ENCODE measurements around the gene ARHGAP6.
"Not testable (repeated sequence)": the region's sequence is repeated elsewhere in the genome, so short reads cannot be mapped to it uniquely, and the experiment has no call there.

ARHGAP6 gene

DNA sequence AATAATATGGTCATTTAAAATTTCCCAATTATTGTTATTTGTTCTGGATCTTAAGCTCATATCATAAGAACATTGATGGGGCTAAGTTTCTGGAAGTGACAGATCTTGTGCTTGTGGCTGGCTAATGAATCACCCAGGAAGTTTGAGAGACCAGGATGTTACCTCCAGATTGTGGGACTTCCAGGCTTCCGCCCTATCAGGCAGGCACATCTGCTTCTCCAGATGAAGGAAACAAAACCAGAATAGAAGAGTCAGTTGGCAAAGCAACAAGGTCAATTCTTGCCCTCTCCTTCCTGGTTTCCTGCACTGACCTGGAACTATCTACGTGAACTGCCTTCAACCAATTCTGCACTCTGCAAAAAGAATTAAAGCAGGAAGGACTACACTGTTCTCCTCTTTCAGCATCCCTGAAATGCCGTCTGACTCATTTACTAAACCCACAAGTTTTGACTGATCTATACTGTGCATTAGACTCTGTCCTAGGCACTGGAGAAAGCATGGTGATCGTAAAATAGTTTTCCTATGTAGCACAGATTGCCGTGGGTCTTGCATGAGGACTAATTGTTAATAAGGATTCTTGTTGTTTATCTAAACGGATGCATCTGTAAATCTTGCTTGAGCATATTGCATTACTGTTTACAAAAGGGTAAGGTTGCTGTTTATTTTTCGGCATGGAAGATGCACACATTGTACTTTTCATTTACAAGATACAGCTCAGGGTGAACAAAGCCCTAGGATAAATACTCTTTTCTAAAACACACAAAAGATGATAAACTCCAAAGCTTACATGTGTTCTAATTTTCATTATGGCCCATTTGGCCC, 297.9 kb downstream of the ARHGAP6 start:
- in situ Hi-C loops (cut with HindIII; ENCODE audit: low sequenced_read_pairs): no loop called here

DNA sequence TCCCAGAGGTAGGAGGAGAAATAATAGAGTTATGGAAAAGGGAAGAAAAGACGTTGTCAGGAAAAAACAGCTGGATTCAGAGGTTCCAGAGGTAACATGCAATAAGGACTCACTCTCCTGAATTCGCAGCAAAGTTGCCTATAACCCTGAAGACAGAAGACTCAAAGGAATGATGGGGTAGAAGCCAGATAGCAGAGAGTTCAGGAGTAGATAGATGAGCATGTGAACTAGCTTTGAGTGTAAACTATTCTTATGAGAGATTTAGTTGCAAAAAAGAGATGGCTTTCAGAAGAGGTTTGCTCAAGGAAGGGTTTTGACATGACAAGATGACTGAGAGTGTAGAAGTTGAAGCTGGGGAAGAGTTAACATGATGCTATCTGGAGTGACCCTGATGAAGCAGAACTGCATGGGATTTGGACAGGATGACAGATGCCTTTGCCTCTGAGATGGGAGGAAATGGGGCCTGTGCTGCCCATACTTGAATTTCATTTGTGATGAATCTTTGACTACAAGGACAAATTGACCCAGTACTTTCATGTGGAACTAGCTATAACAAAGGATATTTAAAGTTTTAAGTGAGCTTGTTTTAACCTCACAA, 298.6 kb downstream of the ARHGAP6 start:
- in situ Hi-C loops (cut with HindIII; ENCODE audit: low sequenced_read_pairs): no loop called here

DNA sequence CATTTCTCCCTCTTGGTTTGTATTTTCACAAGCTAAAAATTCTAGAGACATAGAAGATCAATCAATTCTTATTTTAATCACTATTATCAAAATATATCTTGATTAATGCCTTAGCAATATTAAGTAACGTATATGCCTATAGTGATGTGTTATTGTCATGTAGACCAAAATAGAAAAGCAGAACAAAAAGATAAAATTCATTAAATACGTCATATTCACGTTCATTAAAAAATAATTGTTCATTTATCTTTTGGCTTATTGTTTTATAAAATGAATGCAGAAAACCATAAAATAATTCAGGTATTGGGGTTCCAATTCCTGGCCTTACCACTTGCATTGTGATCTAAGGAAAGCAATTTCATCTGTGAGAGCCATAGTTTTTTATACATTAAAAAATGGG, 300.3 kb downstream of the ARHGAP6 start:
- in situ Hi-C loops (cut with HindIII; ENCODE audit: low sequenced_read_pairs): no loop called here

DNA sequence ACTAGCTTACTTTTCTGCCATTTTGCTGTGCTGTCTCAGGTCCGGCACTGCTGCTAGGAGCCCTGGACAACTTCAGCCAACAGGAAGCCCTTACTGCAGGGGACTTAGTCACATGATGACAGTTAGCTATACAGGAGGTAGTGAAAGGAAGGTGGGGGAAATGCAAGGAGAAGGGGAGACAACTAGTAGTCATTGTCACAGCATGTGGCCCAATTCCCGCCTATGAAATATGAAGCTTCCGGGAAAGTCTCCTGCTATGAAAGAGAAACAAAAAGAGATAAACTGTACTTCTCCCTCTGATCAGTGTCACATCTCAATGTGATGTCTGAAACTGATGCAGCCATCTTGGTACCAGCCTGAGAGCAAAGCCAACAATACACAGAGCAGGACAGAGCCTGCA, 300.9 kb downstream of the ARHGAP6 start:
- in situ Hi-C loops (cut with HindIII; ENCODE audit: low sequenced_read_pairs): no loop called here

DNA sequence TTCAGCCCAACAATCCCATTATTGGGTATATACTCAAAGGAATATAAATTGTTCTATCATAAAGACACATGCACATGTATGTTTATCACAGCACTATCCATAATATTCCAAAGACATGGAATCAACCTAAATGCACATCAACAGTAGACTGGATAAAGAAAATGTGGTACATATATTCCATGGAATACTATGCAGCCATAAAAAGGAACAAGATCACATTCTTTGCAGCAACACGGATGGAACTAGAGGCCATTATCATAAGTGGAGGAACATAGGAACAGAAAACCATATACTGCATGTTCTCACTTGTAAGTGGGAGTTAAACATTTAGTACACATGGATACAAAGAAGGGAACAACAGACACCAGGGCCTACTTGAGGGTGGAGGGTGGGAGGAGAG, 301.9 kb downstream of the ARHGAP6 start:
- in situ Hi-C loops (cut with HindIII; ENCODE audit: low sequenced_read_pairs): not testable (repeated sequence)

DNA sequence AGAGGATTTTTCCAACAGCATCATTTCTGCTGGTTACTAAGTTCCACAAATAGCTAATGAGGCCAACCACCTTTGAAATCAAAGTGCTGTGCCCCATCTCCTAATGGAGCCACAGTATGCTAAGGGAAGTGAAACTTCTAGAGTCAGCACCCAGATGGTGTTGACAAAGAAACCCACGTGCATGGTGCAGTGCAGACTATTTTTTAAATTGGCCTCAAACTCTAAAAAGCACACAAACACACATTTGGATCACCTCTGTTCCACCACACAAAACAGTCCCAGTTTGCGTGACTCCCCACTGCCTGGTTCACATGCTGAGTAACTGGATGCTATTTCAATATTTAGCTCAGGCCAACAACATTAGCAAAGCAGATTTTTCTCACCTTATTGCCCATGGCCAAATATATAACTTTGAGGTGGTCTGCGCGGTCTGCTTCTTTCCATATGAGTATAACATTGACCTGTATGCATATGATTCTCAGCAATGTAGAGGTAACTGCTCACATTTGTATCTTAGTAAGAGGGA, 302.6 kb downstream of the ARHGAP6 start:
- in situ Hi-C loops (cut with HindIII; ENCODE audit: low sequenced_read_pairs): no loop called here

DNA sequence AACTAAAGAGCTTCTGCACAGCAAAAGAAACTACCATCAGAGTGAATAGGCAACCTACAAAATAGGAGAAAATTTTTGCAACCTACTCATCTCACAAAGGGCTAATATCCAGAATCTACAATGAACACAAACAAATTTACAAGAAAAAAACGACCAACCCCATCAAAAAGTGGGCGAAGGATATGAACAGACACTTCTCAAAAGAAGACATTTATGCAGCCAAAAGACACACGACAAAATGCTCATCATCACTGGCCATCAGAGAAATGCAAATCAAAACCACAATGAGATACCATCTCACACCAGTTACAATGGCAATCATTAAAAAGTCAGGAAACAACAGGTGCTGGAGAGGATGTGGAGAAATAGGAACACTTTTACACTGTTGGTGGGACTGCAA, 304.1 kb downstream of the ARHGAP6 start:
- in situ Hi-C loops (cut with HindIII; ENCODE audit: low sequenced_read_pairs): not testable (repeated sequence)

DNA sequence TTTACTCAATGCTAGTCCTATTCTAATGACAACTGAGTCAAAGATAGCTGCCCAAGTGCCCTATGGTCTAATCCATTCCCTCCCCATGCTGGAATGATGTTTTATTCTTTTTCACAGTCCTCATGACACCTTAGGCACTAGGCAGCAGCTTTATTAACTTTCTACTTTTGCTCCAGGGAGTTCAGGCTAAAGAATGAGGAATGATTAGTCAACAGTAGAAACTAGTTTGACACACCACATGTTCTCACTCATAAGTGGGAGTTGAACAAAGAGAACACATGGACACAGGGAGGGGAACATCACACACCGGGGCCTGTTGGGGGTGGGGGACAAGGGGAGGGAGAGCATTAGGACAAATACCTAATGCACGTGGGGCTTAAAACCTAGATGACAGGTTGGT, 309.8 kb downstream of the ARHGAP6 start:
- in situ Hi-C loops (cut with HindIII; ENCODE audit: low sequenced_read_pairs): not testable (repeated sequence)

DNA sequence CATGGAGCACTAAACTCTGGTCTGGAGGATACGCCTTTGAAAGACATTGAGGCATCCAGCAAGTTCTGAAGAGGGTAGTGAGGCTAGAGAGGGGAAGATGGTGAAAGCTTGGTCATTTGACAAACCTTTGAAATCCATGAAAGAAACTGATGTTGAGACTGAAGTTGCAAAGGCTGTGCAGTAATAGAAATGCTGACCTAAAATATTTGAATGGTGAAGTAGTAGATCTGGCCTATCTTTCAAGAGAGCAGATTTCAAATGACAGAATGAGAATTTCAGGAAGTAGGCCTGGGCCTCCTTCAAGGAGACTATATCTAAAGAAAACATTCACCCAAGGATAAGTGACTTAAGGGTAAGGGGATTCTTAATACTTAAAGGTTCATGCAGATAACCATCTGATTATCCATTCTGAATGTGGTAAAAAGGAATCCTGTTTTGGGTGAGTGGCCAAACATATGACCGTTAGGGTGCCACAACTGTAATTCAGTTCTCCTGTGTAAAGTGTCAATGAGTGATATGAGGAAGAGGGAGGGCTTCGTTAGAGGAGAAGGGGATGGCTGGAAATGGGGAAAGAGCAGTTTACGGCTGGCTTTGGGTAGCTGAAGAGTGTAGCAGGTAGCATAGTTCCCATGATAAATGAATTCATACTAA, 310.3 kb downstream of the ARHGAP6 start:
- in situ Hi-C loops (cut with HindIII; ENCODE audit: low sequenced_read_pairs): no loop called here

DNA sequence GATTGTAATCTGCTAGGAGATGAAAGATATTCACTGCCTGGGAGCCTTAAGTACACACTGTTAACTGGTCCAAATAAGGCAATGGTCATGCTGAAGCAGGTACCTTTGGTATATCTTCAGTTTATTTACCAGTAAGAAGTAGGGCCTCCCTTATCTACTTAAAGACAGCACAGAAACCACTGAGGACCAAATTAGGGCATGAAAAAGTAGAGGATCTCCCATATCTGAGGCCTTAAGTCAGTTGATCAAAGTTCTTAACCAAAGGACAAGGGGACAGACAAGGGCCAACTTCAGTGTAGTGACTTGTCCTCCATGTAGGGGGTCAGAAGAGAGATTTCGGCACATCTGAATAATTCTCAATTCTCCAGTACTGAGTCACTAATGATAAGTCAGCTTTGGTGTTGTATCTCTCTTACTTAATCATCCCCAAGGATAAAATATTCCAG, 313.4 kb downstream of the ARHGAP6 start:
- in situ Hi-C loops (cut with HindIII; ENCODE audit: low sequenced_read_pairs): no loop called here

DNA sequence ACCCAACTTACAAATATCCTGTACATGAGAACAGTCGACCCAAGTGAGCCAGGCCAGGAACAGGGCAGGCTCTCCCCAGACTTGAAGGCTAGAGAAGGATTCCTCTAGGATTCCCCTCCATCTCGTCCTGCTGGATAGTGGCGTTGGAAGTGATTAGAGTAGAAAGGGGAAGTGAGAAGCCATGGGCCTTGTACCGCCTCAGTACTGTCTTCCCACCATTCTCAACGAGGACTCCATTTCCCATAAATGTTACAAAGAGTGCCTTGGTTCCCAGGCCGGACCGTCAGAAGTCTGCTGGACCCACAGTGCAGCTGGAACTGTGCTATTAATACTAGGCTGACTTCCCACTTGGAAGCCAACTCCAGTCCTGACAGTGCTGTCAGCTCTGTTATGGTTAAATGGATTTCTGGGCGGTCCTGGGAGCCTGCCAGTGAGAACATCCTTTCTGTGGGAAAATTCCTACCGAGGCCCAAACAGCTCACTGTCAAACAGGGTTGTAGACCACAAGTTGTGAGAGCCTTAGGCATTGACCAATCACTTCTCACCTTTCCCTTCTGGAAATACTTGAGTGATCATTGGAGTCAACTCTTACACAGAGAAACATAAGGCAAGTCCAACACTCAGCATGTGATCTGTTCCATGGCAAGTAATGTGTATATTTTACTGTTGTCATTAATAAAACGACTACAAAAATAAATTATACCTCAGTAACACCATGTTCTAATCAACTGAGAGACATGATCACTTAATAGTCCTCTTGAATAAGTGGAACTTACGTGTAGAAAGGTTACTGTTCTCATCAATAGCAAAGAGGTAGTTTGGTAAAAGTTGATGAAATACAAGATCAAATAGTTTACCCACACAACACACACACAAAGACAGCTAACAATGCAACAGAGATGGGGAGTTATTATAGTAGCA, 314.1 kb downstream of the ARHGAP6 start:
- in situ Hi-C loops (cut with HindIII; ENCODE audit: low sequenced_read_pairs): no loop called here

DNA sequence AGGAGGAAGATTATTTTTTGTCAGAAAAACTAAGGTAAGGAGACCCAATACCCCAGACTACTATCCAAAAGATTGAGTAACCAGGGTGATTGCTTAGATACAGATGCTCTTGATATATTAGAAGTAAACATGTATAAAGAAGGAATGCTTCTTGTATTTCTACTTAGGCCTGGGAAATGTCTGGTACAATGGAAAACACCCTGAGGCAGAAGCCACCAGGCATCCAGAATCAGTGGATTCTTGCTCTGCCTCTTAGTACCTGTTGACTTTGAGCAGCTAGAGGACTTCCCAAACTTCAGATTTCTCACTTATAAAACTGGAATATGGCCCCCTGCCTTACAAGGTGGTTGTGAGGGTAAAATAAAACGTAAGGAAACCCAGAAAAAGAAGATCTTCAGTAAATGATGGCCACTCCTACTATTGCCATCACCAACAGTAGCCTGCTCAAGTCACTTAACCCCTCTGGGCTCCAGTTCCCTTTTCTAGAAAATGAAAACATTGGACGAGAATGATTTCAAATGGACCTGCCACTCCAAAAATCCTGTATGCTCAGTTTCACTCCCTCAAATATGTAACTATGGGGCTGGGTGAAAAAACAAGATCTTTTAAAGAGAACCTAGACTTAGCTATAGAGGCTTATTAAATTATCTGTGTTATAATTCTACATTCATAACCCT, 315.9 kb downstream of the ARHGAP6 start:
- in situ Hi-C loops (cut with HindIII; ENCODE audit: low sequenced_read_pairs): no loop called here

DNA sequence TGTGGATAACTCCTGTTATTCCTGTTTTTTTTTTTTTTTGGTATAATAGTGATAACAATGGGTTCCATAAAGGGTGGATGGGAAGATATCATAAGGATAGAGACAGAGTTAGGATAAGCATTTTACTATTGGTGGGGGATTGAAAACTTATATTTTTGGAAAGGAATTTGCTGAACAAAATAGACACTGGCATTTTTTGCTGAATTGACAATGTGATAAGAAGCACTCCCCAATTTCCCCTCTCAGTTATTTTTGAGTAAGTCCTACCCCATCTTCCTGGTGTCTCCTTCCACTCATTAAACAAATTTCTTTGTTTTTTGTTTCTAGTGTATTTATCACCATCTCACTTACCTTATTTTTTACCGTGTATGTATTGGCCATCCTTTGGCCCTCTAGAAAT, 316.7 kb downstream of the ARHGAP6 start:
- in situ Hi-C loops (cut with HindIII; ENCODE audit: low sequenced_read_pairs): no loop called here

DNA sequence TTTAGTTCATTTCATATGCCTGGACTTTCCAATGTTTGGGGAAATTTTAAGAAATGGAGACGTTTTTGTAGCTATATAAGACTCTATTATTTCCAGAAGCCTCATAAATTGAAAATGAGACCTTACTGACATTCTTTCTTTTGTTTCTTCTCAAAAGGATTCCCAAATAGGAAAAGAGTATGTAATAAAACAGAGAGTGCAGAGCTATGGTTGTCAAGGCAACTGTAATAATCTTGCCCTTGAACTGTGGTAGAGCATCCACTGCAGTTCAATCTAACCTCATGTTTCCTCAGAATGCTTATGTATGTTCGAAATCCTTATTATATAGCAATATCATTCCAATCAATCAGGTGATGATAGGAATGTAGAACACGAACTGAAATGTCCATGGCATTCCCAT, 318.4 kb downstream of the ARHGAP6 start:
- in situ Hi-C loops (cut with HindIII; ENCODE audit: low sequenced_read_pairs): no loop called here

DNA sequence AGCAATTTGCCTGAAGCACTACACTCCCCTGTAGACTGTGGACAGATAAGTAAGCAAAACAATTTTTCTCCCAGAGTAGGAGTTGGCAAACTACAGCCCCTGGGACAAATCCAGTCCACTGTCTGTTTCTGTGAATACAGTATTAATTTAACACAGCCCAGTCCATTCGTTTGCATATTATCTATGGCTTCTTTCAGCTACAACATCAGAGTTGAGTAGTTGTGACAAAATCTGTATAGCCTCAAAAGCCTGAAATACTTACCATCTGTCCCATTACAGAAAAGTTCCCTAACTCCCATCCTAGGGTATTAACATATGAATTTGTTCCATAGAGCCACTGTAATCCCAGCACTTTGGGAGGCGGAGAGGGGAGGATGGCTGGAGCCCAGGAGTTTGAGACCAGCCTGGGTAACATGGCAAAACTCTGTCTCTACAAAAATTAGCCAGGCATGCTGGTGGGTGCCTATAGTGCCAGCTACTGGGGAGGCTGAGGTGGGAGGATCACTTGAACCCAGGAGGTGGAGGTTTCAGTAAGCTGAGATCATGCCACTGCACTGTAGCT, 319.5 kb downstream of the ARHGAP6 start:
- in situ Hi-C loops (cut with HindIII; ENCODE audit: low sequenced_read_pairs): no loop called here

DNA sequence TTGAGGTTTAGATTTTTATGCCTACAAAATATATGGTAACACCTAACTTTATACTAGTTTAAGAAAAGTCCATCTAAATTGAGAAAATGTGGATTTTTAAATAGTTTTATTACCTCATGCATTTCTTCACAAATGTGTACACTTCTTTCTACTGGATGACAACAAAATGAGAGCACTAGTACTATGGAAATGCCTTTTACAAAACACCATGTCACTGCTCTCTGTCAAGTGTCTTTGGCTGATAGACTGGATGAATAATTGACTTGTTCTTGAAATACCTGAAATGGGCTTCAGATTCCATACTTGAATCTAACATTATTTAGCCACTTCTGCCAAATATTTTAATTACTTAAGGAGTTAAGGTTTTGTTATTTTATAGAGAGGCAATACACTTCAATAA, 323.0 kb downstream of the ARHGAP6 start:
- in situ Hi-C loops (cut with HindIII; ENCODE audit: low sequenced_read_pairs): no loop called here

DNA sequence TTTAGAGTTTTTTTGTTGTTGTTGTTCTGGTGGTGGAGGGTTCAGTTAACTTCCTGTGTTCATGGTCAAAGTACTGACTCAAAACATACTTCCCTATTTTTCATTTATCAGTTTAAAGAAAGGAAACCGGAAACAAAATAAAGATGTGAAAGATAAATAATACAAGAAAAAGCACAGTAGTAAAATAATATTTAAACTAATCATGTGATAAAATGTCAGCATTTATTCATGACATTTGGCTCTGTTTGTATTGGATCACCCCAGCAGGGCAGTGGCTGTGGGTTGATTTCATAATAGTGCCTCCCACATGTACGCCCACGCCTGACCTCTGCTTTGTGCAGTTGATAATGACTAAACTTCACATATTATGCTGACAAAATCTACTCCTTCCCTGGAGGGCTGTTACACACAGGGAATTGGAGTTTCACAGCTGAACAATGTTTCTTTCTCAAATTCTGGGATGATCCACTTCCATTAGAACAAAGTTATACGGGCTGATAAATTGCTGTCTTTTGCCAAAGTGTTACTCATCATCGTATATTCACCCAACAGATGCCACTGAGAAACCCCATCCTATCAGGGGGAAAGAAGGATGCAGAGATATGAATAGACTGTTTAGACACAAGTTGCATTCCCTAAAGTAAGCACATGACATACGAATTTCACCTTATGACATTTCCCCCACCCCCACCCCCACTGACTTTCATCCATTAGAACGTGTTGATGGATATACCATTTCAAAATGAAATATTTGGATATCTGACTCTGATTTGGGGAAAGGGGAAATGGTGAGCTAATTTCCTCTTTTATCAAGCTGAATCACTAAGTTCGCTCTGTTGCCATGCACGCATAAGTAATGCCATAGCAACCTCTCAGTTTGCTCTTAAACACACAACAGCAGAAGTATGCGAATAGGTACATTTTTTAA, 324.2 kb downstream of the ARHGAP6 start:
- in situ Hi-C loops (cut with HindIII; ENCODE audit: low sequenced_read_pairs): no loop called here

DNA sequence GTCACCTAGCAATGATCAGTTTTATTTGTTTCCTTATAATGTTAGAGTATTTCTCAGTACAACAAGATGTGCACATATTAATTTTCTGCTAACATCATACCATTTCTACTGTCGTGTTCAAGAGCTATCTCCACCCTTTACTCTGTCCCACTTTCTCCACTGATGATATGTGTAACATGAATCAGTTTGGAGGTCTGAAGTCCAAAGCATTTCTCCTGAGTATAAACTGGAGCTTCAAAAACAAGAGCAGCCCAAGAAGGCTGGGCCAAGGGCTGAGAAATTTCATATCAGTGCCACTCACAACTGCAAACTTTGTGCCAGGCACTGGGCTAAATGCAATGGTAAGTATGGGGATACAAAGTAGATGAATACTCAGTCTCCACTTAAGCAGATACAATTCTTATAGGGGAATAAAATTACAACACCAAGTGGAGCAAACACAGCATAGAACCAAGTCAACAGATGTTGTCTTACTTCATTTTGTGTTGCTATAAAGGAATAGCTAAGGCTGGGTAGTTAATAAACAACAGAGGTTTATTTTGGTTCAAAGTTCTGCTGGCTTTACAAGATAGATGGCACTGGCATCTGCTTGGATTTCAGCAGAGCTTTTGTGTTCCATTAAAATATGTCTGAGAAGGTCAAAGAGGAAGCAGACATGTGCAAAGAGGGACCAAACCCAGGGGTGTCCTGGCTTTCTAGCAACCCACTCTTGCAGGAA, 328.3 kb downstream of the ARHGAP6 start:
- in situ Hi-C loops (cut with HindIII; ENCODE audit: low sequenced_read_pairs): no loop called here

All from endothelial cell of hepatic sinusoid (primary cell).